ENCODE data around the gene SERTM1. TPM values are rescaled to one million over a fixed set of nuclear protein-coding genes. Genes with fewer than 3 reads are reported as not detected.

Gene SERTM1
- total and polyA plus RNA-seq, 2 experiments from 2014 or later, result 0.70 TPM; not detected in 1

GRCh38 chr13:36685927-36686326, 12.1 kb downstream of the SERTM1 start:
- Histone ChIP-seq H3K9me2 (replicated peaks; ENCODE audit: insufficient read depth) (no peaks in the 10 kb centered on the region), H3K27ac (no peak overlapping the region), H3K36me3 (replicated peaks; ENCODE audit: insufficient read depth, low read depth) (no peaks in the 10 kb centered on the region), H4K20me1 (ENCODE audit: insufficient read depth, poor library complexity, severe bottlenecking) (no peaks in the 10 kb centered on the region), H3K4me2 (no peak overlapping the region), H3K4me1 (ENCODE audit: insufficient read depth) (no peaks in the 10 kb centered on the region), H3K4me3 (no peak overlapping the region), H3K27me3 (peaks cover 13% of the 10 kb centered on the region), H2AFZ (no peak overlapping the region), H3K79me2 (no peaks in the 10 kb centered on the region), H3K9me3 (ENCODE audit: low read depth) (no peaks in the 10 kb centered on the region)
- no peak for TF ChIP-seq EZH2phosphoT487 (IDR thresholded peaks at IDR 0.05; ENCODE audit: low read depth, severe bottlenecking, unreplicated experiment)
- no peak for TF ChIP-seq EZH2 (IDR thresholded peaks at IDR 0.05; ENCODE audit: borderline replicate concordance)
- no peak for TF ChIP-seq CTCF (IDR thresholded peaks at IDR 0.05; ENCODE audit: poor library complexity)
- WGBS (ENCODE audit: low lambda C conversion rate, missing lambda C conversion rate), result 57% methylated on average over 1 of the region's 1 CpG
- no peak for DNase-seq (ENCODE audit: low spot score)

- Histone ChIP-seq H3K4me3 (no peak overlapping the region), H4K20me1 (ENCODE audit: insufficient read depth, poor library complexity, severe bottlenecking) (no peaks in the 10 kb centered on the region), H3K79me2 (no peaks in the 10 kb centered on the region), H2AFZ (no peak overlapping the region), H3K27ac (no peak overlapping the region), H3K9me3 (ENCODE audit: low read depth) (no peaks in the 10 kb centered on the region), H3K4me1 (ENCODE audit: insufficient read depth) (no peaks in the 10 kb centered on the region), H3K36me3 (replicated peaks; ENCODE audit: insufficient read depth, low read depth) (no peaks in the 10 kb centered on the region), H3K9me2 (replicated peaks; ENCODE audit: insufficient read depth) (no peaks in the 10 kb centered on the region), H3K27me3 (peaks cover 17% of the 10 kb centered on the region), H3K4me2 (peak overlapping the region; percentile 16)
- DNase-seq (ENCODE audit: low spot score), result no peak
- TF ChIP-seq EZH2 (IDR thresholded peaks at IDR 0.05; ENCODE audit: borderline replicate concordance) (no peak), CTCF (IDR thresholded peaks at IDR 0.05; ENCODE audit: poor library complexity) (no peak)
- 50% methylated on average over 9 of the region's 9 CpGs for WGBS (ENCODE audit: low lambda C conversion rate, missing lambda C conversion rate)
Measured at GRCh38 chr13:36696410-36697010, 22.7 kb downstream of the SERTM1 start.

- no peaks in the 10 kb centered on the region for H3K9me2 ChIP-seq (replicated peaks; ENCODE audit: insufficient read depth)
- no peaks in the 10 kb centered on the region for H3K27me3 ChIP-seq
- TF ChIP-seq EZH2 (IDR thresholded peaks at IDR 0.05; ENCODE audit: borderline replicate concordance) (no peak), CTCF (IDR thresholded peaks at IDR 0.05; ENCODE audit: poor library complexity) (no peak), EZH2phosphoT487 (IDR thresholded peaks at IDR 0.05; ENCODE audit: low read depth, severe bottlenecking, unreplicated experiment) (no peak)
- H3K27ac ChIP-seq, result no peak overlapping the region
- H3K4me2 ChIP-seq, result no peak overlapping the region
- H3K4me1 ChIP-seq (ENCODE audit: insufficient read depth), result no peaks in the 10 kb centered on the region
- no peaks in the 10 kb centered on the region for H3K36me3 ChIP-seq (replicated peaks; ENCODE audit: insufficient read depth, low read depth)
- DNase-seq (ENCODE audit: low spot score), result no peak
- 83% methylated on average over 5 of the region's 5 CpGs for WGBS (ENCODE audit: low lambda C conversion rate, missing lambda C conversion rate)
- H3K4me3 ChIP-seq, result no peak overlapping the region
- no peaks in the 10 kb centered on the region for H3K9me3 ChIP-seq (ENCODE audit: low read depth)
- H3K79me2 ChIP-seq, result no peaks in the 10 kb centered on the region
- no peaks in the 10 kb centered on the region for H4K20me1 ChIP-seq (ENCODE audit: insufficient read depth, poor library complexity, severe bottlenecking)
- H2AFZ ChIP-seq, result no peak overlapping the region
Measured at GRCh38 chr13:36700170-36700569, 26.4 kb downstream of the SERTM1 start.
